Measurements from ENCODE around the gene CEMP1. TPM values are rescaled to one million over a fixed set of nuclear protein-coding genes. Genes with fewer than 3 reads are reported as not detected.
"Not testable (repeated sequence)": the region's sequence is repeated elsewhere in the genome, so short reads cannot be mapped to it uniquely, and the experiment has no call there.

Gene CEMP1
- polyA plus RNA-seq, 3 donors, result 2.2 to 3.7 (median 2.5) TPM

GRCh38 chr16:2537451-2538379, 6.5 kb upstream of the CEMP1 start, which contains the start of gene PDPK1:
PDPK1 (plus strand) TSS chr16:2538021; CDS start chr16:2538113, 92 bp downstream.
- DNase-seq (ENCODE audit: low read depth in 3 of 3, low spot score in 2 of 3), result peak; percentile 72 to 90 (median 86)

DNA sequence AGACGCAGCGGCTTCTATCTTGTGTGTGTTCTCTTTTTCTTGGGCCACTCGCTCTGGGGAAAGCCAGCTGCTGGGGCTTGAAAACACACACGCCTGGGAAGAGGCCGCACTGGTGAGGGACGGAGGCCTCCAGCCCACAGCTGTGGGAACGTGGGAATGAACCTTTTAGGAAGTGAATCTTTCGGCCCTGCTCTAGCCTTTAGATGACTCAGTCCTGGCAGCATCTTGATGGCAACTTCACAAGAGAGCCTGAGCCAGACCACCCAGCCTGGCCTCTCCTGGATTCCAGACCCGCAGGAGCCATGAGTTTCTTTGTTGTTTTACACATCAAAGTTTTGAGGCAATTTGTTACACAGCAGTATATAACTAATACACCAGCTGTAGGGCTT, 4.4 kb upstream of the CEMP1 start:
- no peak for DNase-seq (ENCODE audit: low read depth in 3 of 3, low spot score in 2 of 3)

GRCh38 chr16:2534335-2534734, 3.1 kb upstream of the CEMP1 start:
- DNase-seq (ENCODE audit: low read depth in 3 of 3, low spot score in 2 of 3), result not testable (repeated sequence)

GRCh38 chr16:2533912-2534311, 2.7 kb upstream of the CEMP1 start:
- DNase-seq (ENCODE audit: low read depth in 3 of 3, low spot score in 2 of 3), result no peak

GRCh38 chr16:2533142-2533755, 2.0 kb upstream of the CEMP1 start:
- DNase-seq (ENCODE audit: low read depth in 3 of 3, low spot score in 2 of 3), result not testable (repeated sequence)

DNA sequence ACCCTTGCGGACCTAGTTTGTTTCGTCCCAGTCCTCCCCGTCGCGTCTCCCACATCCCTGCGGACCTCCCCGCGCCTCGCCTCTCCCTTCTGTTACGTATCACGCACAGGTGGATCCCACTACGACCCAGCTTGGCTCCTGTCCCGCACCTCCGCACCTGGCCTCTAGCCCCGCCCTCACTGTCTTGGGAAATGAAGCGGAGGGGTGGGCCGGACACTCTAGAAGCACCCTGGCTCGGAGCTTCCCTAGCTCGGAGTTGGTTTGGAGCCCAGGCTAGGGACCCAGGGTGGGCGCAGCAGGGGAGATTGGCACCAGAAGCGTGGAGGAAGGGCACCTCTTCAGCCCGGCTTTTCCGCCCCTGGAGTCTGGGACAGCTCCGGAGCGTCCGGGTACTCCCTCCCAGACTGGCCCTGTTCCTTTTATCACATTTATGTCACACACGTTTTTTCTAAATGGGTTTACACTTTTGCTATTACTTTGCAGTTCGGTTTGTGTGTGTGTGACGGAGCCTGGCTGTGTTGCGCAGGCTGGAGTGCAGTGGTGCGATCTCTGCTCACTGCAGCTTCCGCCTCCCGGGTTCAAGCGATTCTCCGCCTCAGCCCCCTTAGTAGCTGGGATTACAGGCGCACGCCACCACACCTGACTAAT, 1.4 kb upstream of the CEMP1 start:
- DNase-seq (ENCODE audit: low read depth in 3 of 3, low spot score in 2 of 3), result no peak

DNA sequence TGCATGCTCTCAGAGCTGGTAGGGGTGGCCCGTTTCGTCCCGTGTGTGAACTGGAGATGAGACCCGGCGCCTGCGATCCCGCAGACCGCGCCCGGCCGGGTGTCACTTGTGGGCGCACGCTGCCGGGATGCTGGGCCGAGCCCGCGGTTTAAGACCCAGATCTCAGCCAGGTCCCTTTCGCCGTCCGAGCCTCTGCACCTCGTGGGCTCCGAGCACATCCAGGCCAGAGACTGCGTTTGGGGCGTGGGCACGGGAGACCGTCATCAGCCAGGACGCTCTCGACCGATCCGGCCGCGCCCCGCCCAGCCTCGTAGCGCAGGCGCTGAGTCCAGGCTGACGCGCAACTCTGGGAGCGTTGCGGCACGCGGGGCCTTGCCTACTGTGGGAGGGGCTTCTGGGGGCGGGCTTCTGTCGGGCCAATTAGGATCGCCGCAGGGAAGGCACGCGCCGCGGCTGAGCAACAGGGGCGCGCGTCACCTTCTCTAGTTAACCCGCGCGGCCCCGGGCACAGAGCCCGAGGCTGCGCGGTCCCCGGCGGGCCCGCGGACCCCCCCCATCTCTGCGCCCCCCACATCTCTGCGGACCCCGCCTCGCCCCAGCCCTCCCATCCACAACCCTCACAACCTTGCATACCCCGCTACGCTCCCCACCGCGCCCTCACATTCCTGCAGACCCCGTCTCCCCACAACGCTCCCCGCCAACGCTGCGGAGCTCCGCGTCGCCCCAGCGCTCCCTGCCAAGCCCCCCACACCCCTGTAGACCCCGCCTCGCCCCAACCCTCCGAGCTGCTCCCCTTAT, 687 bp upstream of the CEMP1 start:
- peak; percentile 83 to 94 (median 87) for DNase-seq (ENCODE audit: low read depth in 3 of 3, low spot score in 2 of 3)

- DNase-seq (ENCODE audit: low read depth in 3 of 3, low spot score in 2 of 3), result no peak
Measured at GRCh38 chr16:2530629-2531318, 434 bp downstream of the CEMP1 start.

GRCh38 chr16:2529961-2530628, 1.1 kb downstream of the CEMP1 start:
- DNase-seq (ENCODE audit: low read depth in 3 of 3, low spot score in 2 of 3), result no peak

DNA sequence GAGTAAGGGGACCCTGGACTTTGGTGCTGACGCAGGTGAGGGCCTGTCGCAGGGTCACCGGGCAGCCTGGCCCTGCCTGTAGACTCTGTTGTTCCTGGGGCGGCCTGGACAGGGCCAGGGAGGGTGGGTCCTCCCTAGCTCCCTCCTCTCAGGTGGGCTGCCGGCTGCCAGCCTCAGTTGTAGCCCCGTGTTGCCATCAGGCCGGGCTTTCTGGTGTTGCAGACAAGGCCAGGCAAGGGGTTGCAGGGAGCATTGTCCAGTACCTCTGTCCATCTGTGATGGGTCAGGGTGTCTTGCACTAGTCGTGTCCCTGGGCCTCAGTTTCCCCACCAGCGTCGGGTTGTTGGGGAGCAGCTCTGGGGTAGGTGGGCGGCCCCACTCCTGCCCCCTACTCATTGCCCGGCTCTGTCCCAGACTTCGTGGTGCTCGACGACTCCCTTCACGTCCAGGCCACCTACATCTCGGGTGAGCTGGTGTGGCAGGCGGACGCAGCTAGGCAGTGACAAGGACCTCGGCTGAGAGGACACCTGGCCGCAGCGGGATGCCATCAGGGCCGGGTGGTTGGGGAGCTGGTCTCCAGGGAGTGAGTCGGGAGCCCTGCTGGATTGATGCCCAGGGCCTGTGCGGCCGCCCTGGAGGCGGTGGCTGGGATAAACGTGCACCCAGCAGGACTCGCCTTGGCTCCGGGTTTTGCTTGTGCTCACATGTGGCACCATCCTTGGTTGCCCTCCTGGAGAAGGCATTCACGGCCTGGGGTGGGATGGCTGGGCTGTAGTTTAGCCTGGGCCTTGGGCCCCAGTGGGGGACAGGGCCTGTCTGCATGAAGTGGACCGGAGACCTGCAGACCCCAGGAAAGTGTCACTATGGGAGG, 1.9 kb downstream of the CEMP1 start:
- no peak for DNase-seq (ENCODE audit: low read depth in 3 of 3, low spot score in 2 of 3)

DNA sequence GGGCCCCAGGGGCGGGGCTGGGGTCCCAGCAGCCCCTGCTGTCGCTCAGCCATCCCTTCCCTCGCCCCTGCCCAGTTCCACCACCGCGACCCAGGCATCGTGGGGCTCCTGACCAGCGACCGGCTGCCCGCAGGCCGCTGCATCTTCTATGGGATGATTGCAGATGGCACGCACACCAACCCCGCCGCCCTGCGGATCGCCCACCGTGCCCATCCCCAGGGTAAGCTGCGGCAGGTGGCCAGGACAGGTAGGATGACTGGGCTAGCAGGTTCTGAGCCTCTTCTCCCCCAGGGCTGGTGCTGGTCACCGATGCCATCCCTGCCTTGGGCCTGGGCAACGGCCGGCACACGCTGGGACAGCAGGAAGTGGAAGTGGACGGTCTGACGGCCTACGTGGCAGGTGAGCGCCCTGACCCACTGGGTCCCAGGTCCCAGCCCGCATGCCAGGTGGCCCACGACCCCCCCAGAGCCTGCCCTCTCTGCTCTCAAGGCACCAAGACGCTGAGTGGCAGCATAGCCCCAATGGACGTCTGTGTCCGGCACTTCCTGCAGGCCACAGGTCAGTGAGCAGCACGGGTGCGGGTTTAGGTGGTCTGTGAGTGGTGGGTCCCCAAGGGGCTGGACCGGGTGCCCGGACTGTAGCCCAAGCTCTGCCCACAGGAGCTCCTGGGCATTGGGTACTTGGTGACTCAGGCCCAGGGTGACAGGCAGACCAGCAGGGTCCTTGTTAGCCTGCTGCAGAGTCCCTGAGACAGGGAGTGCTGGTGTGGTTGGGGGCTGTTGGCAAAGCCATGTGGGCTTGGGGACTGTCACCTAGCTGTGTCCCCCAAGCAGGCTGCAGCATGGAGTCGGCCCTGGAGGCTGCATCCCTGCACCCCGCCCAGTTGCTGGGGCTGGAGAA, 2.8 kb downstream of the CEMP1 start:
- no peak for DNase-seq (ENCODE audit: low read depth in 3 of 3, low spot score in 2 of 3)

DNA sequence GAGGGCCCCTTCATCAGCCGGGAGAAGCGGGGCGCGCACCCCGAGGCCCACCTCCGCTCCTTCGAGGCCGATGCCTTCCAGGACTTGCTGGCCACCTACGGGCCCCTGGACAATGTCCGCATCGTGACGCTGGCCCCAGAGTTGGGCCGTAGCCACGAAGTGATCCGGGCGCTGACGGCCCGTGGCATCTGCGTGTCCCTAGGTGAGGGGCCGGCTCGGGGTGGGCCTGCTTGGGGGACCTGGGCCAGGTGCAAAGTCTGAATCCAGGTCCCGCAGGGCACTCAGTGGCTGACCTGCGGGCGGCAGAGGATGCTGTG, 3.5 kb downstream of the CEMP1 start:
- DNase-seq (ENCODE audit: low read depth in 3 of 3, low spot score in 2 of 3), result no peak

GRCh38 chr16:2527071-2527783, 4.0 kb downstream of the CEMP1 start:
- no peak for DNase-seq (ENCODE audit: low read depth in 3 of 3, low spot score in 2 of 3)

GRCh38 chr16:2526135-2526534, 5.1 kb downstream of the CEMP1 start:
- no peak for DNase-seq (ENCODE audit: low read depth in 3 of 3, low spot score in 2 of 3)

GRCh38 chr16:2524339-2524938, 6.8 kb downstream of the CEMP1 start:
- no peak for DNase-seq (ENCODE audit: low read depth in 3 of 3, low spot score in 2 of 3)

GRCh38 chr16:2523801-2524231, 7.4 kb downstream of the CEMP1 start:
- no peak for DNase-seq (ENCODE audit: low read depth in 3 of 3, low spot score in 2 of 3)
